Nephron (organoid): ENCODE data around the gene LYSMD4.
"Not testable (repeated sequence)": the region's sequence is repeated elsewhere in the genome, so short reads cannot be mapped to it uniquely, and the experiment has no call there.

Source experiments
- H3K27ac Mint-ChIP-seq, 3 experiments: 2 replicates each; pipeline ENCODE4 v1.8.0; 2020; ENCODE audit warnings: mixed read lengths in 3 of 3, mild to moderate bottlenecking in 2 of 3, moderate library complexity in 1 of 3
- H3K27me3 Mint-ChIP-seq: 2 replicates; pipeline ENCODE4 v1.8.0; 2021; ENCODE audit warnings: low read depth, mild to moderate bottlenecking, moderate library complexity, mixed read lengths
- H3K36me3 Mint-ChIP-seq: 2 replicates; pipeline ENCODE4 v1.8.0; 2020; ENCODE audit warnings: low read depth, mixed read lengths
- H3K4me1 Mint-ChIP-seq: 2 replicates; pipeline ENCODE4 v1.8.0; 2020; ENCODE audit warnings: mixed read lengths
- H3K4me3 Mint-ChIP-seq, 3 experiments: 2 replicates each; pipeline ENCODE4 v1.8.0; 2020; ENCODE audit warnings: mild to moderate bottlenecking in 3 of 3, mixed read lengths in 3 of 3, moderate library complexity in 2 of 3
- H3K9me3 Mint-ChIP-seq: 2 replicates; pipeline ENCODE4 v1.8.0; 2020; ENCODE audit warnings: mixed read lengths
- CTCF ChIP-seq, 3 experiments: fragments of 200-600 bp; sonication (generic); IDR thresholded peaks; one replicate each; pipeline ENCODE4 v1.5.0; 2021; ENCODE audit warnings: antibody characterized with exemption in 3 of 3; ENCODE audit not compliant: unreplicated experiment in 3 of 3

The LYSMD4 gene

DNA sequence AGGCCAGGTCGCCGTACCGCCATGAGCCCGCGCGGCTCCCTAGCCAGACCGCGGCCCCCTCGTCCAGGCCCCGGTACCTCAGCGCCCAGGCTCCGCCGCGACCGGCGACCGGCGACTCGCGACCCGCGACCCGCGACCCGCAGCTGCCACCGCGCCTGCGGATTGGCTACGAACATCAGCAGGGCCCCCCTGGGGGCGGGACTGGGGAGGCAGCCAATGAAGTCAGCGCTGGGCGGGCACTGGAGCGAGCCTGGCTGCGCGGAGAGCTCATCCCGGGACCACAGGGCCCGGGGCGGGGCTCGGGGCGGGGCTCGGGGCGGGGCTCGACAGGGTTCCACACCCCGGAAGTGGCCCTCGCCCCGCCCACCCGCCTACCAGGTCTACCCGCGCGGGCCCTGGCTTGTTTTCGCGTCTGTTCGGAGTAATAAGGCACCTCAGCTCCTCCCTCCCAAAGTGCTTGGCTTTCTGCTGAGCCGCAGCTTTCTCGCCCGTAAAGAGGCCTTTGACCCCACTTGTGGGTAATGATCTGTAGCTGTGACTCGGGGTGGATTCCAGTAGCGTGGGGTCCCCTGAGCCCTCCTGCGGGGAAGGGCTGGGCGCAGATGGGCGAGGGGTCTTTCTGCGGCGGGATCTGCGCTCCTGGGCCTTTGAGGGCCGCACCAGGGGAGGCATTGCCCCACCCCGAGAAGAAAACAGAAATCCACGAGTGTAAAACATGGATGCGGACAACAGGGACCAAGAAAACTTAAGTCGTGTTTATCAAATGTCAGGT lies at the start of gene LYSMD4:
Gene LYSMD4 (minus strand): TSS at position 170 of the 772 bp plus-strand sequence. CDS start 1,438 bp downstream, outside the sequence.
- H3K4me3 Mint-ChIP-seq = peak within 1 kb of the TSS; percentile 90 to 98 (median 97)
- peaks cover 35% of the 10 kb centered on the region for H3K4me1 Mint-ChIP-seq
- no peaks in the 10 kb centered on the region for H3K9me3 Mint-ChIP-seq
- peaks cover 8% of the 10 kb centered on the region for H3K36me3 Mint-ChIP-seq
- no peak for TF ChIP-seq CTCF (IDR thresholded peaks at IDR 0.05; ENCODE audit: unreplicated experiment in 3 of 3)
- peaks cover 4% of the 10 kb centered on the region for H3K27me3 Mint-ChIP-seq
- peak within 1 kb of the TSS; percentile 87 to 99 (median 94) for H3K27ac Mint-ChIP-seq

DNA sequence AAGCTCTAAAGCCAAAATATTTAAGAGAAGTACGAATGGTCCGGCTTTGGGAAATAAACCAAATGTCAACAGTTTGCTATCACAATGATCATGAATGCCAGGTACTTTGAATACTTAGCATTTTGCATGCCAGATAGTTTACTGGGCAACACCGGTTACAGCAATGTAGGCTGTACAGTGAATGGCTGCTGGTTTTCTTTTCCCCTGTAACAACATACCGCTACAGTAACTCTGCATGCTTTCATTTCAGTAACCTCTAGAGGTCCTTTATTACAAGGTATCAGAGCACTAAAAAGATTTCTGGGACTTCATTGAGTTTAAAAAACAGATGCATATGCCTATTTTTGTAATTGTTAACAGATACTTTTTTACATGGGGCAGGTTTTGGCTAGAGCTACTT lies 48.8 kb upstream of the LYSMD4 start:
- not testable (repeated sequence) for H3K4me1 Mint-ChIP-seq, H3K27ac Mint-ChIP-seq, H3K36me3 Mint-ChIP-seq, H3K9me3 Mint-ChIP-seq, H3K4me3 Mint-ChIP-seq, H3K27me3 Mint-ChIP-seq

- no peaks in the 10 kb centered on the region for H3K36me3 Mint-ChIP-seq
- TF ChIP-seq CTCF (IDR thresholded peaks at IDR 0.05; ENCODE audit: unreplicated experiment in 3 of 3) = no peak
- H3K27me3 Mint-ChIP-seq = no peaks in the 10 kb centered on the region
- H3K4me1 Mint-ChIP-seq = no peaks in the 10 kb centered on the region
- no peaks in the 10 kb centered on the region for H3K9me3 Mint-ChIP-seq
- no peak overlapping the region for H3K27ac Mint-ChIP-seq
- no peak overlapping the region for H3K4me3 Mint-ChIP-seq
These were observed 43.9 kb upstream of the LYSMD4 start for GRCh38 chr15:99777144-99777543.

DNA sequence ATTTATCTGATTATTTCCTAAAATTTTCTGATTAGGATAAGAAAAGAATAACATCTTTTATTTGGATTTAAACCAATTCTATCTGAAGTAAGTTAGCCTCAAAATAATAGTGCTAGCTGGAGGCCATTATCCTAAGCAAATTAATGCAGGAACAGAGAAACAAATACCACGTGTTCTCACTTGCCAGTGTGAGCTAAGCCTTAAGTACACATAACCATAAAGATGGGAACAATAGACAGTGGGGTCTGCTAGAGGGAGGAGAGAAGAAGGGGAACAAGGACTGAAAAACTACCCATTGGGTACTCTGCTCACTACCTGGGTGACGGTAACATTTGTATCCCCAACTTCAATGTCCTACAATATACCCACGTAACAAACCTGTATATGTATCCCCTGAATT lies 31.3 kb upstream of the LYSMD4 start:
- H3K27me3 Mint-ChIP-seq = no peaks in the 10 kb centered on the region
- no peaks in the 10 kb centered on the region for H3K4me1 Mint-ChIP-seq
- H3K36me3 Mint-ChIP-seq = no peaks in the 10 kb centered on the region
- TF ChIP-seq CTCF (IDR thresholded peaks at IDR 0.05; ENCODE audit: unreplicated experiment in 3 of 3) = no peak
- H3K4me3 Mint-ChIP-seq = no peak overlapping the region
- no peaks in the 10 kb centered on the region for H3K9me3 Mint-ChIP-seq
- H3K27ac Mint-ChIP-seq = no peak overlapping the region

DNA sequence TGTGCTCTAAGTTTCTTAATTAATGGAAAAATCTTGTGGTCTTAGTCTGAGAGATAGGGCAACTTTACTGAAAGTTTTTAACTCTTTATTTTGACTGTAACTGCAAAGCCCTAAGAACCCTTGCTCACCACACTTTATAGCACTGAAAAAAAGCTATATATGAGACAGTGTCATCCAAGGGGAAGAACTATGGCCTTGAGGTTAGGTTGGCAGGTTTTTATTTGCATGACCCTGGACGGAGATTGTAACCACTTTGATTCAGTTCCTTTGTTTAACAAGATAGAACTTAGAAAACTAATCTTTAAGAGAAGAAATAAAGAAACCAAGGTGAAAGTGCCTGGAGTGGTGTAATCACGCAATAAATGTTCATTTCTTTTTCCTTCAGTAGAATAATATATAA lies 30.6 kb upstream of the LYSMD4 start:
- Mint-ChIP-seq H3K27ac (no peak overlapping the region), H3K4me1 (no peaks in the 10 kb centered on the region), H3K27me3 (no peaks in the 10 kb centered on the region), H3K4me3 (no peak overlapping the region), H3K9me3 (no peaks in the 10 kb centered on the region), H3K36me3 (no peaks in the 10 kb centered on the region)
- no peak for TF ChIP-seq CTCF (IDR thresholded peaks at IDR 0.05; ENCODE audit: unreplicated experiment in 3 of 3)

DNA sequence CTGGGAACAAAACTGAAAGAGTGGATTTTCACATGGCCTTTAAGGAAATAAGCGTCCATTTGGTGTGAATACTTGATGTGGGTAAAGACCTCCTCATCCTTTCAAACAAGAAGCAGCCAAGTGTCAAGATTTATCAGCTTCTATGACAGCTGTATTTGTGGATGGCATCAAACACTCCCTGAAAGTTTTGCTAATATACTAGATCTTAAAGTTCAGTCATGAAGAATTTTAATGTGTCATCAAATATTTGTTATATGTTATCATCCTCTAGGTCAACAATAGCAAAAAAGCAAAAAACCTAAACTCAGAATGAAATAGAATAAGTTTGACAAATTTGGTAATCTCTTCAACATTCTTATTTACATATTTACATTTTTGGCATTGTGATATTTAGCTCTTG lies 29.1 kb upstream of the LYSMD4 start:
- H3K9me3 Mint-ChIP-seq = no peaks in the 10 kb centered on the region
- no peaks in the 10 kb centered on the region for H3K4me1 Mint-ChIP-seq
- no peak for TF ChIP-seq CTCF (IDR thresholded peaks at IDR 0.05; ENCODE audit: unreplicated experiment in 3 of 3)
- no peak overlapping the region for H3K27ac Mint-ChIP-seq
- H3K27me3 Mint-ChIP-seq = no peaks in the 10 kb centered on the region
- no peak overlapping the region for H3K4me3 Mint-ChIP-seq
- H3K36me3 Mint-ChIP-seq = no peaks in the 10 kb centered on the region
